SJCRH30 (cell line): ENCODE measurements around the gene METTL22. TPM values are rescaled to one million over a fixed set of nuclear protein-coding genes. Genes with fewer than 3 reads are reported as not detected.

Experiments used
- DNase-seq, 2 experiments: peaks; one replicate each; pipeline ENCODE4 v3.0.0-alpha.2; 2015 to 2020
- H3K27ac ChIP-seq: fragments of 250-450 bp; sonication (Bioruptor Pico); 2 replicates; pipeline ENCODE4 v1.5.1; 2020; ENCODE audit warnings: mild to moderate bottlenecking, moderate library complexity
- H3K27me3 ChIP-seq: fragments of 250-450 bp; sonication (Bioruptor Pico); 2 replicates; pipeline ENCODE4 v1.5.1; 2020; ENCODE audit warnings: mild to moderate bottlenecking, moderate library complexity
- H3K36me3 ChIP-seq: fragments of 250-450 bp; sonication (Bioruptor Pico); 2 replicates; pipeline ENCODE4 v1.5.1; 2020; ENCODE audit warnings: mild to moderate bottlenecking, moderate library complexity
- H3K4me1 ChIP-seq: fragments of 250-450 bp; sonication (Bioruptor Pico); 2 replicates; pipeline ENCODE4 v1.5.1; 2020; ENCODE audit warnings: mild to moderate bottlenecking, moderate library complexity
- H3K4me3 ChIP-seq: fragments of 250-450 bp; sonication (Bioruptor Pico); 2 replicates; pipeline ENCODE4 v1.5.1; 2020; ENCODE audit warnings: mild to moderate bottlenecking, moderate library complexity
- H3K9me3 ChIP-seq: fragments of 250-450 bp; sonication (Bioruptor Pico); replicated peaks from 2 replicates; pipeline ENCODE4 v1.5.1; 2020; ENCODE audit warnings: mild to moderate bottlenecking, moderate library complexity
- total RNA-seq: library from RNA; depleted of rRNA; stranded (reverse); fragments of >200 nt; shearing (Covaris generic); gene quantifications from 2 replicates; pipeline ENCODE4 v1.2.3, GENCODE V29; 2014

The METTL22 gene
- total RNA-seq, 1 experiment from 2014 or later, result 15.2 TPM

DNA sequence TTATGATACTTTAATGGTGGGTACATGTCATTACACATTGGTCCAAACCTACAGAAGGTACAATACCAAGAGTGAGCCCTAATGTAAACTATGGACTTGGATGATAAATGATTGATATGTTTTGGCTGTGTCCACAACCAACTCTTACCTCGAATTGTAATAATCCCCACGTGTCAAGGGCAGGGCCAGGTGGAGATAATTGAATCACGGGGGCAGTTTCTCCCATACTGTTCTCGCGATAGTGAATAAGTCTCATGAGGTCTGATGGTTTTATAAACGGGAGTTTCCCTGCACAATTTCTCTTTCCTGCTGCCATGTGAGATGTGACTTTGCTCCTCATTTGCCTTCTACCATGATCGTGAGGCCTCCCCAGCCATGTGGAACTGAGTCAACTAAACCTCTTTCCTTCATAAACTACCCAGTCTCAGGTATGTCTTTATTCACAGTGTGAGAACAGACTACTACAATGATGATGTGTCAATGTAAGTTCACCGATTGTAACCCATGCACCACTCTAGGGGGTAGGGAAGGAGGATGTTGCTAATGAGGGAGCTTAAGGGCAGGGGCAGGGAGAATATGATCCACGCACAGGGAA is 7.0 kb upstream of the METTL22 start:
- Histone ChIP-seq H3K27ac (no peak overlapping the region), H3K4me1 (no peaks in the 10 kb centered on the region), H3K36me3 (no peaks in the 10 kb centered on the region), H3K4me3 (no peak overlapping the region), H3K27me3 (0 out of 2 replicates have a peak, but pooled peaks cover 4% of the 10 kb centered on the region), H3K9me3 (no peaks in the 10 kb centered on the region)
- no peak for DNase-seq

DNA sequence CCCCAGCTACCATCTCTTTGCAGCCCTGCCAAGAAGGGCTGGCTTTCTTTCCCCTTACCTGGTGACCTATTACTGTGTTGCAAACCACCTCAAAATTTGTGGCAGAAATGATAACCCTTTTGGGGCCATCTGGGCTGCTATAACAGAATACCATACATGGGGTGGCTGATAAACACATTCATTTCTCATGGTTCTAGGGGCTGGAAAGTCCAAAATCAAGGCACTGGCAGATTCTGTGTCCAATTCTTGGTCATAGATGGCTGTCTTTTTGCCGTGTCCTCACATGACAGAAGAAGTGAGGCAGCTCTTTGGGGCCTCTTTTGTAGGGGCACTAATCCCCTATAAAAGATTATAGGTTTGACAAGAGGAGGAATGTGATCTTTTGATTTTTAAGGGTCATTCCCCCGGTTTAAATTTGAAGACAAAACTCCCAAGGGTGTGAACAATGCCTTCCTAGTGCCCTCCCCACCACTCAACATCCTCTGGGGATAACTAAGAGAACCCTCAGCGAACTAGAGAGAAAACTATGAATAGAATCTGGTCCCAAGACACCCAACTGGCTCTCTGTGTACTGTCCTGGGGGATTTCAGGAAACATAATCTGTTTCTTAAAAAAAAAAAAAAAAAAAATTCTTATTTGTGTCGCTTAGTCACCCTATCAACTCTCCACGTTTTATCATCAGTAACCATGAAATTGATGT is 1.7 kb upstream of the METTL22 start:
- H3K36me3 ChIP-seq, result no peaks in the 10 kb centered on the region
- no peaks in the 10 kb centered on the region for H3K9me3 ChIP-seq
- no peak overlapping the region for H3K27ac ChIP-seq
- H3K4me1 ChIP-seq, result peaks cover 4% of the 10 kb centered on the region; the same call in 1 of the 2 replicates
- H3K4me3 ChIP-seq, result no peak overlapping the region
- 0 out of 2 replicates have a peak, but pooled peaks cover 4% of the 10 kb centered on the region for H3K27me3 ChIP-seq
- DNase-seq, result no peak

DNA sequence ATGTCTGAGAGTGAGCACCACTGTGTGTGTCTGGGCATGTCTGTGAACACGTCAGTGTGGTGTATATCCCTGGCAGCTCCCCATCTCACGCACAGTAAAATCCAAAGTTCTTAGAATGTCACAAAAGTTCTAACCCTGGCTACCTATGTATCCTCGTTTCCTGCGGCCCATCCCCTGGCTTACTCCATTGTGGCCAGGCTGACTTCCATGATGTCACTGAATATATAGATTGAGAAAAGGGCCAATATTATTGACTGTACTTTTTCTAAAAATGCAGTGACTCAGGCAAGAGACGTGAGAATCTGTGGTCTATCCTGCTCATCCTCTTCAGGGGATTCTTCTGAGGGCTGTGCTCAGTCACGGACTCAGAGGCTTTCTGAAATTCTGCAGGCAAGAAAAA is 963 bp upstream of the METTL22 start:
- H3K27ac ChIP-seq, result no peak overlapping the region
- H3K4me3 ChIP-seq, result no peak overlapping the region
- H3K9me3 ChIP-seq, result no peaks in the 10 kb centered on the region
- peaks cover 4% of the 10 kb centered on the region; the same call in 1 of the 2 replicates for H3K4me1 ChIP-seq
- H3K27me3 ChIP-seq, result 0 out of 2 replicates have a peak, but pooled peaks cover 4% of the 10 kb centered on the region
- H3K36me3 ChIP-seq, result peaks cover 2% of the 10 kb centered on the region
- no peak for DNase-seq

DNA sequence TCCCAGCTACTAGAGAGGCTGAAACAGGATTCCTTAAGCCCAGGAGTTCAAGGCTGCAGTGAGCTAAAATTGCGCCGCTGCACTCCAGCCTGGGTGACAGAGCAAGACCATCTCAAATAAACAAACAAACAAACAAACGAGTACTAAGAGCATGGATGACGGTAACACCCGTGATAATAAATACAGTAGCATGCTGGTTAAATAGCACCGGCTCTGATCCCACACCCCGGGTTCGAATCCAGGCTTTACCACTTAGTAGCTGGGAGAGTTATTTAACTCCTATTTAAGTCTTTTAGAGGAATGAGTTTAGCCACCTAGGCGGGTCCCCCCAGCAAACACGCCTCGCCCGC is 301 bp upstream of the METTL22 start:
- Histone ChIP-seq H3K4me3 (peak overlapping the region; percentile 97), H3K27ac (no peak overlapping the region), H3K36me3 (peaks cover 8% of the 10 kb centered on the region), H3K27me3 (0 out of 2 replicates have a peak, but pooled peaks cover 4% of the 10 kb centered on the region), H3K9me3 (no peaks in the 10 kb centered on the region), H3K4me1 (peaks cover 4% of the 10 kb centered on the region; the same call in 1 of the 2 replicates)
- DNase-seq, result no peak

DNA sequence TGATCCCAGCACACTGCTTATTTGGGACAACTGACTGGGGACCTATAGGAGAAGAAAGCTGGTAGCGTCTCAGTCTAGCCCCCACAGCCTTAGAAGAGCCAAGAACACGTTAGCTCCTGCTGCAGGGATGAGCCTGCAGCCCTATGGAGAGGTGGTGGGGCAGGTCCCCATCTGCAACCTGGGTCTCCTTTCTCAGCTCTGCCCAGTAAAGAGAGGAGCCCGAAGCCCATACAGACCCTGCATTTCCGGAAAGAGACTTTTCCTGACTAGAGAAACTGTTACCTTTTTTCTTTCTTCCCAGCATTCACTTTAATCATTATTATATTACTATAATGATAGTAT is 788 bp downstream of the METTL22 start:
- Histone ChIP-seq H3K4me1 (peaks cover 10% of the 10 kb centered on the region), H3K36me3 (peaks cover 13% of the 10 kb centered on the region), H3K9me3 (no peaks in the 10 kb centered on the region), H3K4me3 (peak overlapping the region; percentile 97), H3K27ac (peak overlapping the region; percentile 82), H3K27me3 (0 out of 2 replicates have a peak, but pooled peaks cover 4% of the 10 kb centered on the region)
- no peak for DNase-seq

DNA sequence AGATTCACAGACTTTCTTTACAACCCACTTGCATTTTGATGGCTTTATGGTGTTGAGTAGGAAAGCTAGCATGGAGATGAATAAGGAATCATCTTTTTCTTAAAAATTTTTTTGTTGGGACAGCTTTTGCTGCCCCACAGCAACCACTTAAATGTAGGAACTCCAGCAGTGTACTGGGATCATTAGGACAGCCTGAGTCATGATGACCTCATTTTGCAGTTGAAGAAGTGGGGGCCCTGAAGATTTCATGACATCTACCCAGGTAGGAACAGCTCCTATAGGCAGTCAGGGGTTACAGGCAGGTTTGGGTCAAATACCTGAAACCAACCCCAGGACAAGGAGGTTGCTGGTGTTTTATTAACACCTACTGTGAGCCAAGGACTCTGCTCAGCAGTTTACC is 2.1 kb downstream of the METTL22 start:
- H3K36me3 ChIP-seq, result peaks cover 22% of the 10 kb centered on the region
- 0 out of 2 replicates have a peak, but pooled peaks cover under 1% of the 10 kb centered on the region for H3K27me3 ChIP-seq
- H3K27ac ChIP-seq, result no peak overlapping the region
- no peak for DNase-seq
- no peak overlapping the region for H3K4me3 ChIP-seq
- peaks cover 22% of the 10 kb centered on the region for H3K4me1 ChIP-seq
- H3K9me3 ChIP-seq, result no peaks in the 10 kb centered on the region

DNA sequence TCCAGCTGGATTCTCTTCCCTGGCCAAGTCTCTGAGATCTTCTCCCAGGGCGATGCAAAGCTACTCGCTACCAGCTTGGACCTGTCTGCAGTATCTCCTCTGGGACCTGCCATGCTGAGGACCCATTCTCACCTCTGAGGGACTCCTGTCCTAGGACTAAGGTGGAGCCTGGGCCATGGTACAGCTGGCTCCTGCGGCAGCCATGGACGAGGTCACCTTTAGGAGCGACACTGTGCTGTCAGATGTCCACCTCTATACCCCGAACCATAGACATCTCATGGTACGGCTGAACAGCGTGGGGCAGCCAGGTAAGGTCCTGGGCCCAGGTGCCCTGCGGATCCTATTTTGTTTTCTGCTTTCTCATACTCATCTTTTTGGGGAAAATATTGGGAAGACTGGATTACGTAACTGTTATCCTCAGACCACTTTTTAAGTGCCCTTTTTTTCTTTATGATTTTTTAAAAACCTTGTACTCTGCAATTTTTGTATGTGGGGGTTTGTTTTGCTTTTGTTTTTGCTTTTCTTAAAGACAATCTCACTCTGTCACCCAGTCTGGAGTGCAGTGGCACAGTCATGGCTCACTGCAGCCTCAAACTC is 4.1 kb downstream of the METTL22 start:
- peaks cover 41% of the 10 kb centered on the region for H3K36me3 ChIP-seq
- no peaks in the 10 kb centered on the region for H3K27me3 ChIP-seq
- H3K9me3 ChIP-seq, result no peaks in the 10 kb centered on the region
- peaks cover 22% of the 10 kb centered on the region for H3K4me1 ChIP-seq
- no peak overlapping the region for H3K27ac ChIP-seq
- no peak for DNase-seq
- no peak overlapping the region for H3K4me3 ChIP-seq

DNA sequence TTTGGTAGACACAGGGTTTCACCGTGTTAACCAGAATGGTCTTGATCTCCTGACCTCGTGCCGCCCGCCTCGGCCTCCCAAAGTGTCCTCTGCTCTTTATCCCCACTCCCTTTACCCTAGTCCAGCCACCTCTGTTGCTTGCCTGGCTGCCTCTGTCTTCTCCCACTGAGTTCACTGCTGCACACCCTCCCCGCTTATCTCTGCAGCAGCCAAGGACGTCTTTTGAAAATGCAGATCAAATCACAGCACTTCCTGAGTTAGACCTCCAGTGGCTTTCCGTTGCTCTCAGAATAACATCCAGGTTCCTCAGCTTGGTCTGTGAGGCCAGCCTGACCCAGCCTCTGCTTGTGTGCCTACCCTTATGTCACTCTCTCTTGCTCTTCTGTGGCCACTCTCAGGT is 5.4 kb downstream of the METTL22 start:
- H3K27me3 ChIP-seq, result no peaks in the 10 kb centered on the region
- H3K4me3 ChIP-seq, result no peak overlapping the region
- peaks cover 22% of the 10 kb centered on the region for H3K4me1 ChIP-seq
- peak overlapping the region; percentile 32 for H3K27ac ChIP-seq
- DNase-seq, result no peak
- peaks cover 49% of the 10 kb centered on the region for H3K36me3 ChIP-seq
- H3K9me3 ChIP-seq, result no peaks in the 10 kb centered on the region

DNA sequence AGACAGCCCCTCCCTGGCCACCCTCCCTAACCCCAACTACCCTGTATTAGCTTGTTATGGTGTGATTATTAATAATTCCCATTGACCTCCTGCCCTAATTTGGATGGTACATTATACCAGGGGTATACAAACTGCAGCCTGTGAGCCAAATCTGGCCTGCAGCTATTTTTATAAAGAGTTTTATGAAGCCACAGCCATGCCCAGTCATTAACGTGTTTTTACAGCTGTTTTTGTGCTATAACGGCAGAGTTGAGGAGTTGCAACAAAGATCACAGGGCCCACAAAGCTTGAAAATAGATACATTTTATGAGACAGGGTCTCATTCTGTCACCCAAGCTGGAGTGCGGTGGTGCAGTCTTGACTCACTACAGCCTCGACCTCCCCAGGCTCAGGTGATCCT is 6.0 kb downstream of the METTL22 start:
- H3K27ac ChIP-seq, result peak overlapping the region; percentile 32
- peaks cover 22% of the 10 kb centered on the region for H3K4me1 ChIP-seq
- H3K36me3 ChIP-seq, result peaks cover 49% of the 10 kb centered on the region
- peak; percentile 43 to 64 for DNase-seq
- H3K27me3 ChIP-seq, result no peaks in the 10 kb centered on the region
- no peak overlapping the region for H3K4me3 ChIP-seq
- no peaks in the 10 kb centered on the region for H3K9me3 ChIP-seq

DNA sequence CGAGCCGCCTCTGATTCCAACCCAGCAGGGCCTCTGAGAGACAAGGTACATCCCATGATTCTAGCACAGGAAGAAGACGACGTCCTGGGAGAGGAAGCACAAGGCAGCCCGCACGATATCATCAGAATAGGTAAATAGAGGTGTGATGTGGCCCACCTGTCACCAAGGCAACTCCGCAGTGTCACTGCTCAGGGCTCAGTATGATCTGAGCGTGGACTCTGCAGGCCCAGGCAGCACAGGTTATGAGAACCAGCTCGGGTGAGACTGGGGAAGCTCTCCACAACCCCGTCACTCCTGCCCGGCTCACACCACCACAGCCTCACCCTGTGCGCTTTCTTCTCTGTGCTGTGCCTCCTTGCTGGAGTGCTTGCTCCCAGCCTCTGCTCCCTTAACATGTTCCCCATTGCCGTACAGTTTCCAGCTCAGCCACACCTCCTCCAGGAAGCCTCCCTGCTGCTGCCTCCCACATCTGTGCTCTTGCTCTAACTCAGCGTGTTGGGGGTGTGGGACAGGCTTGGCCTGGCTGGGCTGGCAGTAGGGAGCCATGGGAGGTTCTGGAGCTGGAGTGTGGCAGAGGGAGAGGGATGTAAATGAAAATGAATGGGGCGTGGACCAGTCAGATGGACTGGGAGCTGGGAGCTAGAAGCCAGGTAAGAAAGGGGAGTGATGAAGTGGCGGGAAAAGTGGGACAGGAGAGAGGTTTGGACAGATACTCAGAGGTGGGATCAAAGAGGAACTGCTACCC is 7.7 kb downstream of the METTL22 start:
- H3K4me3 ChIP-seq, result no peak overlapping the region
- no peak for DNase-seq
- no peaks in the 10 kb centered on the region for H3K27me3 ChIP-seq
- peaks cover 53% of the 10 kb centered on the region for H3K36me3 ChIP-seq
- no peak overlapping the region for H3K27ac ChIP-seq
- H3K9me3 ChIP-seq, result no peaks in the 10 kb centered on the region
- peaks cover 18% of the 10 kb centered on the region for H3K4me1 ChIP-seq

DNA sequence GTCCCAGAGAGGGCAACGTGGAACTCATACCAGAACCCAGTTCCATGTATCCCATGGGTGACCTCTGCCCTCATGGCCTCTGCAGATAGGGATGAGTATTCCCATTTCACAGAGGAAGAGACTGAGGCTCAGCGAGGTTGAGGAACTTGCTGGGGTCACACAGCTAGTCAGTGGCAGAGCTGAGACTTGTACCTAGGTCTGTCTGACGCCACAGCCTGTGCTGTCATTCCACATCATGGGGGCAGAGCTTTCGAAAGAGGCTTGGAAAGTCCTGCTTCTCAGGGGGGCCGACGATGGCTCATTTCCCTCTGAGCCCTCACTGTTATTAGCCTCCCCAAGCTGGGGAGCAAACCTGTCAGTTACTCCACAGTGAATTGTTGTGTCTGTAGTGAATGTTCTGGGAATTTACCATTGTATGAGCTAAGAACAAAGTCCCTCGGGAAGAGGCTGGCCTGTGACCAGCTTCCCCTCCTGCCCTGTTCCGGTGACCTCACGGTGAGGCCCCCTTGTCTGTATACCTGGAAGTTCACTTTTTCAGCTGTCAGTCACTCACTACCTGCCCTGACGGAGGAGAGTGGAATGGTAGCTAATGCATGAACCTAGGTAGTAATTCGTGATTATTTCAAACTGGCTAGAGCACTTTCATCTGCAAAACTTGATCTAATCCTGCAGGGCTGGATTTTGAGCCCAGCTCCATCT is 8.9 kb downstream of the METTL22 start:
- H3K4me1 ChIP-seq, result peaks cover 18% of the 10 kb centered on the region
- DNase-seq, result no peak
- no peak overlapping the region for H3K4me3 ChIP-seq
- no peaks in the 10 kb centered on the region for H3K9me3 ChIP-seq
- peaks cover 55% of the 10 kb centered on the region for H3K36me3 ChIP-seq
- H3K27me3 ChIP-seq, result no peaks in the 10 kb centered on the region
- H3K27ac ChIP-seq, result no peak overlapping the region

DNA sequence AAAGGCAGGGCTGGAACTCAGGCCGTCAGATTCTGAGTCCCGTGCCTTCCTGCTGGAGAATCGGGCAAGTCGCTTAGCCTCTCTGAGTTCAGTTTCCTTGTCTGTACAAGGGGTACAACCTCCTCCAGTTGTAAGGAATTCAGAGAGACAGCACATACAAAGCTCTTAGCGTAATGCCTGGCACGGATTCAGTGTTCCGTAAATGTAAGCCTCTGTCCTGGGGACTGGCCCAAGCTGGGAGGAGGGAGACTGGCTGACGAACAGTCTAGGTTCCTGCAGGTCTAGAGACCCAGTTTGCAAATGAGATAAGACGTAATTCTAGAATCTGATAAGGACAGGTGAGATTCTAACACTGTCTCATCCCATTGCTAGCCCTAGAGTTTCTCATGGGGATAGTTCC is 9.9 kb downstream of the METTL22 start:
- Histone ChIP-seq H3K27me3 (no peaks in the 10 kb centered on the region), H3K9me3 (no peaks in the 10 kb centered on the region), H3K4me3 (no peak overlapping the region), H3K4me1 (peaks cover 18% of the 10 kb centered on the region), H3K27ac (no peak overlapping the region), H3K36me3 (peaks cover 55% of the 10 kb centered on the region)
- DNase-seq, result no peak

DNA sequence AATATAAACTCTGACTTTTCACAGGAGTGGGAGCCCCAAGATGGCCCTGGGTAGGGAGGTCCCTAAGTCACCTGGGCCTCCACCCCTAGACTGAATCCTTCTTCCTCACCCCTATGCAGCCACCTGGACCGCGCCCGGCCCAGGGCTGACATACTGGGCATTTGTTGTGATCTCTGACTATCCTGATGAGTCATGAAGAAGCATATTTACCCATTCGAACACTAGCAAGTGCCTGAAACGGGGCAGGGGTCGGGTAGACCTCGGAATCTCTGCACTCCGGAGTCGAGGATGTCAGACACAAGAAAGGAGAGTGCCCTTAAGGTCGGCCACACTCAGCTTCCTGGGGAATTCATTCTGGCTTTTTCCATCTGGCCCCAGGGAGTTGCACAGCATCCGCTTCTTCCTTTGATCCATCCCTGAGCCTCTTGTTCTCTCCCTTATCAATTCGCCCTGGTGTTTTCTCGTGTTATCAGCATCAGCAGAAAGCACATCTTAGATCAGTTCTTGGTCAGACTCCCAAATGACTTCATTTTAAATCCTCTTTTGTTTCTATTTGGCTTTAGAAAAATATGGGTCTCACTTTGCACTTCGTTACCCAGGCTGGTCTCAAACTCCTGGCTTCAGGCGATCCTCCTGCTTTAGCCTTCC is 10.4 kb downstream of the METTL22 start:
- no peak overlapping the region for H3K27ac ChIP-seq
- no peak overlapping the region for H3K4me3 ChIP-seq
- H3K36me3 ChIP-seq, result peaks cover 53% of the 10 kb centered on the region
- no peaks in the 10 kb centered on the region for H3K9me3 ChIP-seq
- no peaks in the 10 kb centered on the region for H3K27me3 ChIP-seq
- no peak for DNase-seq
- H3K4me1 ChIP-seq, result peaks cover 15% of the 10 kb centered on the region

DNA sequence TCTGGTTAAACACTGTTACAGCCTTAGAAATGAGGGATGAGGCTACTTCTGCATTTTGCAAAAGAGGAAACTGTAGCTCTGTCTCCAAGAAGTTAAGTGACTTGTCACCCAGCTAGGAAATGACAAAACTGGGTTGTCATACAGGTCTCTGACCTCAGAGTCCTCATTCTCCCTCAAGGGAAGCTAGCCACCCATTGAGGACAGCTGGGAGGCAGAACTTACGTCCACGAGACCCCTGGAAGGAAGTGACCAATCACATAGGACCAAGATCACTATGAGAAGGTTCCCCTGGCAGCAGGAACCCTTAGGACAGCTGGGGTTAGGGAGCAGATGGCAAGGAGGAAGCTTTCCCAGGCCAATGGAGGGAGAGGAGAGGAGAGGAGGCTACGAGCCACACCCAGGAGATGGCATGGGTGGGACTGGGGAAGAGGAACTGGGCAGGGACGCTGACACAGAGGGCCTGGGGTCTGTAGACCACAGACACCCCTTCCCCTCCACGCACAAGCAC is 11.2 kb downstream of the METTL22 start:
- Histone ChIP-seq H3K36me3 (peaks cover 49% of the 10 kb centered on the region), H3K4me1 (peaks cover 8% of the 10 kb centered on the region; the same call in 1 of the 2 replicates)

More for the DNA sequence above, 11.2 kb downstream of the METTL22 start:
- Histone ChIP-seq H3K9me3 (no peaks in the 10 kb centered on the region), H3K4me3 (no peak overlapping the region), H3K27me3 (no peaks in the 10 kb centered on the region), H3K27ac (no peak overlapping the region)
- no peak for DNase-seq
